Stimulated activated CD4-positive, alpha-beta T cell treated with anti-CD3 and anti-CD28 coated beads, TNF-alpha, amount 100 ng/mL, for 1 hour (primary cell): ENCODE data around the gene MADD.

Source experiments
- DNase-seq, 3 donors: peaks; one replicate each; pipeline ENCODE4 v3.0.0-alpha.2; 2020; ENCODE audit warnings: low read depth in 3 of 3, low spot score in 1 of 3

MADD gene

DNA sequence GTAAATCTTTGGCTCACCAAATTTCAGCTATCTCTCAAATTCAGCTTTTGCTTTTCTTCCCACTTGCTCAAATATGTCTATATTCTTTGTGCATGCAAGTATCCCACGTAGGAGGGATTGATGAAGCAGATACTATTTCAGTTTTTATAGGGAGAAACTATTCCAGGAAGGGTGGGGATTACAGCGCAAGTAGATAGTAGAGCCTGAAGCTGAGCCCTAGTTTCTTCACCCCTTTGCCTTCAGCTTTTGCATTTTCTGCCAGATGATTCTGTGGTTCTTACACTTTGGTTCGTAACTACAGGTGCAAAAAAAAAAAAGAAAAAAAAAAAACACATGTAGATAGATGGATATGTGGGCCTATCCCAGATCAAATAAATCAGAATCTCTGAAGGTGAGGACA is 18.2 kb upstream of the MADD start:
- DNase-seq = no peak

DNA sequence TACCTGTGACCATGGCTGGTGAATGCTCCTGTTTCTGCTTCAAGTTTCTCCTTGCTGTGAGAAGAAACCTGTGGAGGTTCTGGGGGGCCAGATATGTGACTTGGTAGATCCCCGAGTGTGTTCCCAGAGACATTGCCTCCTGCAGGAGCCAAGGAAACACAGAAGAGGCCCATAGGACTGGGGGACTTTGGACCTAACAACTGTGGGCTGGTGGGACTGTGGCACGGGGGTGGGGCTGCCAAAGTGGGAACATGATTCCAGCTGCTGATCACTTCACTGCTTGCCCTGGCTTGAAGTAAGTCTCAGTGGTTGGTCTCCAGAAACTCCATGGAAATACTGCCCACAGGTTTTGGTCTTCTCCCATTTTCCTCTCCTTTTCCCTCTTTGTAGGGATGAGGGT is 16.3 kb upstream of the MADD start:
- DNase-seq = no peak

DNA sequence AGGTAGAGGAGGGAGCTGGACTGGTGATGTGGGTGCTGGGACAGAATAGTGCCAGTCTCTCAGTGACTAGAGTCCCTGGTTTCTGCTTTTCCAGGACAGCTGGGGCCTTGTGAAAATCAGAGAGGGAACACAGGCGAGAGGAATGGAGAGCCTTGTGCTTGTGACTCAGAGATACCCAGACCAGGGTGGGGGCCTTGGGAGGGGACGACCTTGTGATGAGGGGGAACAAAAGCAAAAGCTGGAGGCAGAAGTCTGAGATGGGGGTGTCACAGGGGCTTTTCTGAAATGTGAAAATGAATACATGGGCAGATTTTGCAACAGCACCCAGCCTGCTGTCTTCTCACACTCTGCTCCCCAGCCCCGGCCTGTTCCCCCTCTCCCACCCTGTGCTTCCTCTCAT is 15.5 kb upstream of the MADD start:
- DNase-seq = no peak

DNA sequence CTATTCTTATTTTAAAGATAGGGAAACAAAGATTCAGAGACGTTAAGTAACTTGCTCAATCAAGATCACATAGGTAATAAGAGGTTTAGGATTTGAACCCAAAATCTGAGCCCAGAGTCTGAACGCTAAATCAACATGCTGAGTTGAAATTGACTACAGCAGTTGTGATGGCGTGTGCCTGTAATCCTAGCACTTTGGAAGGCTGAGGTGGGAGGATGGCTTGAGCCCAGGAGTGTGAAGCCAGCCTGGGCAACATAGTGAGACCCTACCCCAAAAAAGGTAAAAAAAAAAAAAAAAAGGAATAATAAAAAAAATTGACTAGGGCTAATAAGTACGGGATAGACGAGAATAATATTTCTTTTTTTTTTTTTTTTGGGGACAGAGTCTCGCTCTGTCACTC is 13.6 kb upstream of the MADD start:
- no peak for DNase-seq

DNA sequence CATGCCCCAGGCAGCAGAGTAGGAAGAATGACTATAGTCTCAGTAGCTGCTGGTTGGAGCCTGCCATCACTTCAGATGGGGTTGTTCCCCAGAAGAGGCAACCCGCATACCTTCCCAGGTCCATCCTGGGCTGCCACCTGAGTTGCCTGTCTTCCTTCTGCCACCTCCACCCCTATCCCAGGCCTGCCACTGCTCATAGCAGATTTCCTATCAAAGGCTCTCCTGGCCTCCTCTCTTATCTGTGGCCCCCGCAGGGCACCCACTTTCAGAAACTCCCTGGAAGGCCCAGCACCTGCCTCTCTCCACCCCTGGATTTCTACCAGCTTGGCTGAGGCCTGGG is 12.8 kb upstream of the MADD start:
- DNase-seq = no peak

DNA sequence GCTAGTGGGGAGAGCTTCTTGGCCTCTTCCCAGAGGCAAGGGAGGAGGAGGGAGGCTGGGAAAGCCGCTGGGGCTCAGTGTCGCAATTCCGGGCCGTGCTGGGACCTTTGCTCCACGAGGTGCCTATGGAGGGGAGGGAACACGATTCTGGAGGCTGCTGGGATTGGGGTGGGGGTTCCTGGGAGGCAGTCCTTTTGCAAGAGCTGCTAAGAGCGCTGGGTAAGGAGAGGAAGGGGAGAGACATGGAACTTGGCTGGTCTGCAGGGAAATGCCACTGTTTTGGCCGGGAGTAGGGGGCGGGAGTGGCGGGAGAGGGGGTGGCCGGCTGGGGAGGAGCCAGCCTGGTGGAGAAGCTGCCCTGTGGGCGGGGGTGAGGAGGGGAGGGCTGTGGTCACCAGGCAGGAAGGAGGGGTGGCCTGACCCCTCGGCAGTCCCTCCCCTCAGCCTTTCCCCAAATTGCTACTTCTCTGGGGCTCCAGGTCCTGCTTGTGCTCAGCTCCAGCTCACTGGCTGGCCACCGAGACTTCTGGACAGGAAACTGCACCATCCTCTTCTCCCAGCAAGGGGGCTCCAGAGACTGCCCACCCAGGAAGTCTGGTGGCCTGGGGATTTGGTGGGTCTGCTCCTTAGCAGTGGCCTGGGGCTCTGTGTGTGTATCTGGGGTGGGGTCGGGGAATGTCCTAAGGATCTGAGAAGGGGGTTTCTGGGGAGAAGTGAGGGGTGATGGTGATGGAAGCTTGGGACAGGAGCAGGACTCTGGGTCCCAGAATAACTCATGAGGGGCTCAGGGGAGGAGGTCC is 12.2 kb upstream of the MADD start, which contains the start of gene NR1H3:
Gene NR1H3 (plus strand): TSS at position 480 of the 800 bp plus-strand sequence. CDS start 1,221 bp downstream, outside the sequence.
- DNase-seq = no peak

DNA sequence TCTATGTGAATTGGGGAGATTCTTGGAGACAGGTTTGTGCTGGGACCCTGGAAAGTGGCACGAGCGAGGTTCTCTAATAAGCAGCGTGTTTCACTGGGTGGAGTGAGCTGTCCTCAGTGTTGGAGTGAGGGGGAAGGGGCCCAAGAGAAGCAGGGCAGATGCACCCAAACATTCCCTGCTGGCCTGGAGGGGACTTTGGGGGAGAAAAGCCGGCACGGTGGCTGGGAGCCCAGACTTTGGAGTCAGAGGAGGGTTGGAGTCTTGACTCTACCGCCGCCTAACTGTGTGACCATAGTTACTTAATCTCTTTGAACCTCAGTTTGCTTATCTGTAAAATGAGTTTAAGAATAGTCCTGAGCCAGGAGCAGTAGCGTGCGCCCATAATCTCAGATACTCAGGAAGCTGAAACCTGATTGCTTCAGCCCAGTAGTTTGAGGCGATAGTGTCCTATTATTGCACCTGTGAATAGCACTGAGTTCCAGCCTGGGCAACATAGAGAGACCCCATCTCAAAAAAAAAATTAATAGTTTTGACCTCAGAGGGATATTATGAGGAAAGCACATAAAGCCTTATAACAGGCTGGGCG is 11.5 kb upstream of the MADD start:
- no peak for DNase-seq

DNA sequence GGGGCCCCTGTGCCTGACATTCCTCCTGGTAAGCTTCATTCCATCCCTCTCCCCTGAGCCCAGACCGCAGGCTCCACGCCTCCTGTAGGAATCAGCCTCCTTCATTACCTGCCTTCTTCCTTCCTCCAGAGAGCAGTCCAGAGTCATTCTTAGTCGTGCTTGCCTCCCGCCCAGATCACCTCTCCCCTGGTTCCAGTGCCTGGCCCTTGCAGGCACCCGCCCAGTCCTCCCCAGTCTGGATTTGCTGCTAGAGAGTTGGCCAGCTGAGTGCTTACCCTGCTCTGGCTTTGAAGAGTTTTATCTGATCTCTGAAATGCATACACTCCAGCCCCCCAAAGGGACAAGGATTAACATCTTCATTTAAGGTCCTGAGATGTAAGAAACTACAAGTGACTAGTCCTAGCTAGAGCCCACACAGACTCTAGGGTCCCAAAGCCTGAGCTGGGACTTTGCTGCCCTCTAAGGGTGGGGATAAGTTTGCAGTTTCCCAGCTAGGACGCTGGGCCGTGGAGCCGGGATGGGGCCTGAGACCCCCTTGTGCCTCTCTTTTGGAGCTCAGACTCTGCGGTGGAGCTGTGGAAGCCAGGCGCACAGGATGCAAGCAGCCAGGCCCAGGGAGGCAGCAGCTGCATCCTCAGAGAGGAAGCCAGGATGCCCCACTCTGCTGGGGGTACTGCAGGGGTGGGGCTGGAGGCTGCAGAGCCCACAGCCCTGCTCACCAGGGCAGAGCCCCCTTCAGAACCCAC is 10.5 kb upstream of the MADD start:
- no peak for DNase-seq

DNA sequence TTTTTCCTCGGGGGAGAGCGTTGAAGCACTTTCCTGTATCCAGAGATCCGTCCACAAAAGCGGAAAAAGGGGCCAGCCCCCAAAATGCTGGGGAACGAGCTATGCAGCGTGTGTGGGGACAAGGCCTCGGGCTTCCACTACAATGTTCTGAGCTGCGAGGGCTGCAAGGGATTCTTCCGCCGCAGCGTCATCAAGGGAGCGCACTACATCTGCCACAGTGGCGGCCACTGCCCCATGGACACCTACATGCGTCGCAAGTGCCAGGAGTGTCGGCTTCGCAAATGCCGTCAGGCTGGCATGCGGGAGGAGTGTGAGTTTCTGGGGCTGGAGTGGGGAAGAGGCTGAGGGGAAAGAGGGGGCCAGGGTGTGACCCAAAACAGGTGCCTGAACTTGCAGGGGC is 9.6 kb upstream of the MADD start:
- DNase-seq = no peak

DNA sequence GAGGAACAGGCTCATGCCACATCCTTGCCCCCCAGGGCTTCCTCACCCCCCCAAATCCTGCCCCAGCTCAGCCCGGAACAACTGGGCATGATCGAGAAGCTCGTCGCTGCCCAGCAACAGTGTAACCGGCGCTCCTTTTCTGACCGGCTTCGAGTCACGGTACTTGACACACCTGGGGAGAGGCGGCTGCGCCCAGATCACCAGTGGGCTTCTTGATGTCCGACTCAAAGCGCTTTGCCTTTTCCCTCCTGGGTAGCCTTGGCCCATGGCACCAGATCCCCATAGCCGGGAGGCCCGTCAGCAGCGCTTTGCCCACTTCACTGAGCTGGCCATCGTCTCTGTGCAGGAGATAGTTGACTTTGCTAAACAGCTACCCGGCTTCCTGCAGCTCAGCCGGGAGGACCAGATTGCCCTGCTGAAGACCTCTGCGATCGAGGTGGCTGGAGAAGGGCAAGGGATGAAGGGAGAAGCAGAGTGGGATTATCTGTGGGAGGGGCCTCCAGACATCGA is 8.6 kb upstream of the MADD start:
- no peak for DNase-seq

DNA sequence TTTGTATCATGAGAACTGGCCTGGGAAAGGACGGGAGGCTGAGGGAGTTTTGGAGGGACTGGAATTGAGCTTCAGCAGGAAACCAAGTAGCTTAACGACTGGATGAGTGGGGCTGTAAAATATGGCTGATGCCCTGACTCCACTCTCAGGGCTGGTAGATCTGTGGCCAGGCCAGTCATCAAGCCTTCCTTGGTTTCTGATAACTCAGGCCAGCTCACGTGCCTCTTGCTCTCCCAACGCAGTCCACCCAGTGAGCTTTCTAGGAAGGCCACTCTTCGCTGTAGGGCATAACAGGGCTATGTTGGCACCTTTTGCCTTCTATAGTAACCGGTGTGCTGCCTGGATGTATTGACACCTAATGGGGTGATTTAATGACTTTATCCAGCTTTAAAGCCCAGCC is 5.8 kb upstream of the MADD start:
- no peak for DNase-seq

DNA sequence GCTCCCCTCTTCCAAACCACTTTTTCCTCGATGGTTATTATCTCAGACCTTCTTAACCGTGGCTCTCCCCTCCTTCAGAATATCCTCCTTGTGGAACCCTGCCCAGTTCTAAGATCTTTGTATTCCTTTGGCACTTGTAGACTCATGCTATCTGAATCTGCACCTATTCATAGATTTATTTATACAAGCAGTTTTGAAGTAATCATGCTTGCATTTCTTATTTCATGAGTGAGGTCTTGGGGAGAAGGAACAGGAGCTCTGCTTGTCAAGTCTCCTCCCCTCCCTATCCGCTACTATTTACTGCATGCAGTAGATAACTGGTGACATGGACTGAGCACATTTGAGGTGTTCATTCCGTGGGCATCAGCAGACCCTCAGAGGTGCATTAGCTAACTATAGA is 5.4 kb upstream of the MADD start:
- DNase-seq = no peak

DNA sequence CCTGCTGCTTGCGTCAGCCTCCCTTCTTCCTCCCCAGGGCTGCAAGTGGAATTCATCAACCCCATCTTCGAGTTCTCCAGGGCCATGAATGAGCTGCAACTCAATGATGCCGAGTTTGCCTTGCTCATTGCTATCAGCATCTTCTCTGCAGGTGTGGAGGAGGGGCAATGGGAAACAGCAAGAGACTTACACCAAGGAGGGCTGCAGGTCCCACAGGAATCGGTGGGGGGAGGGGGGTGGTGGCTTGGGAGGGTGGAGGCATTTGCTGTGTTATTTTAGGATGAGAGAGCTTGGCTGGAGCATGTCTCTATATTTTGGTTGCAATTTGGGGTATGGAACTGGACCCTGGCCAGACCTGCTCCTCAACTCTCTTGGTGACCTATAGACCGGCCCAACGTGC is 2.1 kb upstream of the MADD start:
- DNase-seq = no peak

DNA sequence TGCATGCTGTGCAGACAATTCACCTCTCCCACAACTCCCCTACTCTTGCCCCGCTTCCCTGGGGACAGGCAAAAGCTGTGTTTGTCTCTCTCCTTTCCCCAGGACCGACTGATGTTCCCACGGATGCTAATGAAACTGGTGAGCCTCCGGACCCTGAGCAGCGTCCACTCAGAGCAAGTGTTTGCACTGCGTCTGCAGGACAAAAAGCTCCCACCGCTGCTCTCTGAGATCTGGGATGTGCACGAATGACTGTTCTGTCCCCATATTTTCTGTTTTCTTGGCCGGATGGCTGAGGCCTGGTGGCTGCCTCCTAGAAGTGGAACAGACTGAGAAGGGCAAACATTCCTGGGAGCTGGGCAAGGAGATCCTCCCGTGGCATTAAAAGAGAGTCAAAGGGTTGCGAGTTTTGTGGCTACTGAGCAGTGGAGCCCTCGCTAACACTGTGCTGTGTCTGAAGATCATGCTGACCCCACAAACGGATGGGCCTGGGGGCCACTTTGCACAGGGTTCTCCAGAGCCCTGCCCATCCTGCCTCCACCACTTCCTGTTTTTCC is 1.4 kb upstream of the MADD start:
- no peak for DNase-seq

DNA sequence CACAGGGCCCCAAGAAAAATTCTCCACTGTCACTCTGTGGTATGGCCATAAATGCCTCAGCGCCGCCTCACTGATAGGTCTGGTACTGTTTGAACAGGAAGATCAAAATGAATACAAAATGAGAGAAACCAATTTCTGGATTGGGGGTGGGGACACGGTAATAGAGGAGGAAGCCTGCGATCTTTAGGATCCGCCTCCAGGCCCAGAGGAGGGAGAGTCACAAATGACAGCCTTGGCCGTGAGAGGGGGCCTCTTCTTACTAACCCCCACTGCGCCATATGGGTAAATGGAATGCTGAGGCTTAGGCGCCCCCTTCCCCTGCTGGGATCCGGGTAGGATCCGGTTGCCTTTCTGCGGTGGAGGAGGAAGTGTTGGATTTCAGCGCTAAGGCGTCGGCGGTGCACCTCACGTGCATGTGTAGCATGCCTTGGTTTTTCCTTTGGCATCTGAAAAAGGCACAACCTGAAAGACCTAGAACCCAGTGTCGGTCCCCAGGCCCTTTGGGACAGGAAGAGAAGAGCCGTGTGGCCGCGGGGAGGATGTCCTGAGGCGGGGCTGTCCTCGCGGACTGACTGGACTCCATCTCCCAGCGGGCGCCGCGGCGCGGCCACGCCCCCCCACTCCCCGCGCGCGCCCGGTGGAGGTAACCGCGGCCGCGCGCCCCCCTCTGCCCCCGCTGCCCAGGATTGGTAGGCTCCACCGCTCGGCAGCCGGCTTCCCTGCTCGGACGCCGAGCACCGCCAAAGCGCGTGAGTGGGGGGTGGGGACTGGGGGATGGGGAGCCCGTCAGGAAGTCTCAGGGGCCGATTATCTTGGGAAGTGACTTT is 718 bp upstream of the MADD start:
- peak; percentile 63 to 80 (median 65) for DNase-seq

DNA sequence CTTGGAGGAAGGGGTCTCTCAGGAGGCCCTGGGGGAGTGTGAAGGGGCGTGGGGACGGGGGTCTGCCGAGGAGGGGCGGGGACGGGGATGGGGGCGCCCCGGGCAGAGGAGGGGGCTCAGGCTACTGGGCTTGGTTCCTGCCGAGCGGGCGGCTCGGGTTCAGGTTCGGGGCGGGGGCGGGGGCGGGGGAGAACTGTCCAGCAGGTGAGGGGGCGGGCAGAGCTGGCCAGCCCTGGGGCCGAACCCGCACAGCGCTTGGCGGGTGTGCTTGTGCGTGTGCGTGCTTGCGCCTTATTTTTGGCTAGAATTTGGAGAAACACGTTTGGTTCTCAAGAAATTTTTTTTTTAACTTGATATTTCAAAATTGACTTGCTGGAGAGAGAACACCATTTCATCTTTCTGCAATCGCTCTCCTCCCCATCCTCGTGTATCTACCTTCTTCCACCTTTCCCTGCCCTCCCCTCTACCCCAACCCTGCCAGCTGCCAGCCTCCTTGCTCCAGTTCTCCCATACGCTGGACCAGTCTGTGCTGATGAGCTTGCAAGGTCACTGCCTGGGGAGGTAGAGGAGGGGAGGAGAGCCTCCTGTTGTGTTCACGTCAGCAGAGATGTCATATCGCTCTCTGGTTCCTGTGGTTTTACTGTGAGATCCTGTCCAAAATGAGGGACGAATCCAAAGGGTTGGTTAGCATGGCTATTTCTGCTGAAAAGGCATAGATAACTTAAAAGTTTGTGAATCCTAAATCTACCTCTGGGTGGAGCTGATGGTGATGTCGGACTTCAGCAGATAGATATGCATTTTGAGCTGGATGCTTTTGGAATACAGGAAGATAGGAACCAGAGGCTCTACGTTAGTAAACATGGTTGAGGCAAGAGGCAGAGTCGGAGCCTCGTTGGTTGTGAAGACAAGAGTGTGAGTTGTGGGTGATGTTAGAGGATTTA is 668 bp downstream of the MADD start:
- no peak for DNase-seq

DNA sequence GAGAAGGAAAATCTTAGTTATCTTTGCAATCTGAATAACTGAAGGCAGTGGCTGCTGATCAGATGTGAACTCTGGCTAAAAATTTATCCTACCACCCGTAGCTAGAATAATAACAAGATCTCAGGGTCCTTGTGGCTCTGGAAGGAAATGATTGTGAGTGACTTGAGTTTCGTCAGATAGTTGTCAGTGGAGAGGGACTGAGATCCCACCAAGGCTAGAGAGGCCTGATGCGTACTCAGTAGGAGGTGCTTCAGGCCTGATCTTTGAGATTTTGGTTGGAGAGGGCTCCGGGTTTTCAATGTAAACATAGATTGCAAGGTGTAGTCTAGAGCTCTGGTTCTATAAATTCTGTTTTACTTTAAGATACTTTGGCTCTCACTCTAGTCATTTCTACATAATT is 1.4 kb downstream of the MADD start:
- DNase-seq = no peak

DNA sequence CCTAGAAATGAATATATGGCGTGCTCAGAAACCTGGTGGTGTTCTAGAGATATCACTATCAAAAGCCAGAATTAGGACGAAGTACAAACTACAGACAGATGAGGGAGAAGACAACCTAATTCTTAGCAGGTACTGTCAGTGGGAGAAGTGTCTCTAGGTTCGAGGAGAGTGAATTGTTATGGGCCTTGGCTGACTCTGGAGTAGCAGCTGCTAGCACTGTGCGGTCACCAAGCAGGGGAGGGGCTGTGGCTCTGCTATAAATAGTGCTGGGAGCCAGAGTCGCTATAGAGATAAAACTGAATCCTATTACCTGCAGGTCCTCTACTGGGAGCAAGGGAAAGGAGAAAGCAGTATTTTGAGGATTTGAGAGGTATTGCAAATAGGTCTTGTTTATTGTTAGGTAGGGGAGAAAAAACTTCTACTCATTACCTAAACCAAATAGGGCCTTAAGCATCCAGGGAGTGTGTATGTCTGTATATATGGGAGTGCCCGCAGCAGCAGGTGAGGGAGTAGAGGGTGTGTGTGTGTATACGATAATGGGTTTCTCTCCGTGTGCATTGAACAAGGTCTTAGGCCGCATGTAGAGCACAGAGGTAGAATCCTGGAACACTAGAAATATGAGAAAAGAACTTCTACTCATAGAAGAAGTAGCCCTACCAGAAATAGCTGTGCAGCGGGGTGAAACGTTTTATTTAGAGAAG is 2.2 kb downstream of the MADD start:
- DNase-seq = no peak

DNA sequence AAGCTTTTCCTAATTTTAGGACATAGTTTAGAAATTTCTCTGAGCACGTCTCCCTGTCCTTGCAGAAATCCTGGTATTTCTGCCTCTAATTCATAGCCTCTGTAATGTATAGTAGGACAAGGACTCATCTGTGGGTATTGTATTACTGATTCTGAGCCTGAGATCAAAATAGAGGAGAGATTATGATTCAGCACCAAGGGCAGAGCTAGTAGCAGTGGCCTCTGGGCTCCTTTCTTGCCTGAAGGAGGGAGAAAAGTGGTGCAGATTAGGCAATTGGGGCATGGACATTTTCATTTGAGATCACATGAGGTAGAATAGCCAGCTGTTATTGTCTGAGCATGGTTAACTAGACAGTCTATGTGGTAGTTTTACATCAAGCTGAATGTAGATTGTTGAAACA is 2.8 kb downstream of the MADD start:
- DNase-seq = no peak
